HG02852 (cell line): Measurements from ENCODE around the gene SLC43A1.

Experiments used
- ATAC-seq: cut with Tn5 transposase; IDR thresholded peaks from one replicate; pipeline ENCODE4 v1.9.1; 2021; ENCODE audit warnings: mild to moderate bottlenecking, moderate library complexity; ENCODE audit not compliant: unreplicated experiment

SLC43A1 gene

GRCh38 chr11:57530215-57530595 lies 14.7 kb upstream of the SLC43A1 start:
- peak; percentile 10 for ATAC-seq

GRCh38 chr11:57529012-57529411 lies 13.5 kb upstream of the SLC43A1 start:
- ATAC-seq = no peak

GRCh38 chr11:57527056-57527631 lies 11.6 kb upstream of the SLC43A1 start:
- no peak for ATAC-seq

- no peak for ATAC-seq
These were observed 7.9 kb upstream of the SLC43A1 start for GRCh38 chr11:57523419-57523818.

GRCh38 chr11:57521116-57521515 lies 5.6 kb upstream of the SLC43A1 start:
- no peak for ATAC-seq

GRCh38 chr11:57516061-57516443 lies 550 bp upstream of the SLC43A1 start:
- ATAC-seq = no peak

- ATAC-seq = peak; percentile 40
These were observed 767 bp downstream of the SLC43A1 start for GRCh38 chr11:57514538-57515331.

GRCh38 chr11:57513911-57514537 lies 1.5 kb downstream of the SLC43A1 start:
- peak; percentile 38 for ATAC-seq

GRCh38 chr11:57513452-57513795 lies 2.1 kb downstream of the SLC43A1 start:
- no peak for ATAC-seq

GRCh38 chr11:57512646-57513451 lies 2.7 kb downstream of the SLC43A1 start:
- no peak for ATAC-seq

- ATAC-seq = no peak
These were observed 3.6 kb downstream of the SLC43A1 start for GRCh38 chr11:57511741-57512430.

GRCh38 chr11:57508341-57509170 lies 6.9 kb downstream of the SLC43A1 start:
- no peak for ATAC-seq

GRCh38 chr11:57506522-57506921 lies 9.0 kb downstream of the SLC43A1 start:
- no peak for ATAC-seq

- no peak for ATAC-seq
These were observed 11.0 kb downstream of the SLC43A1 start for GRCh38 chr11:57504511-57504910.

GRCh38 chr11:57502870-57503269 lies 12.6 kb downstream of the SLC43A1 start:
- ATAC-seq = no peak

GRCh38 chr11:57502376-57502775 lies 13.1 kb downstream of the SLC43A1 start:
- no peak for ATAC-seq

- ATAC-seq = no peak
These were observed 13.5 kb downstream of the SLC43A1 start for GRCh38 chr11:57501953-57502352.

- ATAC-seq = no peak
These were observed 14.6 kb downstream of the SLC43A1 start for GRCh38 chr11:57500926-57501325.

GRCh38 chr11:57500515-57500914 lies 15.0 kb downstream of the SLC43A1 start:
- no peak for ATAC-seq

- ATAC-seq = peak; percentile 3
These were observed 15.5 kb downstream of the SLC43A1 start for GRCh38 chr11:57499983-57500461.
